GM21528 (cell line): ENCODE results near the gene HTR4.

Experiments
- ATAC-seq: cut with Tn5 transposase; IDR thresholded peaks from one replicate; pipeline ENCODE4 v1.9.1; 2021; ENCODE audit warnings: mild to moderate bottlenecking, moderate library complexity; ENCODE audit not compliant: unreplicated experiment, low FRiP score

The HTR4 gene

DNA sequence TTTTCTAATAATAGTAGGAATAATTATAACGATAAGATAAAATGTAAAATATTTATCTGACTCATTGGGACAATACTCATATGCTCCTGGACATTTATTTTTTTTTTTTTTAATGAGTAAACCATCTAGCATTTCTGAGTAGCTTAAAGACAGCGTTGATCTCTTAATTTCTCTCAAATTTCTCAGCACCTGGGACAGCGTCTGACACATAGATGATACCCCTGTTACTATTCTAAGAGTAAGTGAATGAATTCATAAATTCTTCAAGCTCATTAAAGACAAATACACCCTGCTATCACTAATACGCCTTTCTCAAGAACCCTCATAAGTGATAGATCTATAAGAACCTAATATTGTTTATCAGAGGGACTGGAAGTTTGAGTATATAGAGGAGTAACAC lies 12.0 kb upstream of the HTR4 start:
- no peak for ATAC-seq

- ATAC-seq = no peak
These were observed 11.1 kb upstream of the HTR4 start for GRCh38 chr5:148665431-148665830.

GRCh38 chr5:148663509-148663908 lies 9.2 kb upstream of the HTR4 start:
- no peak for ATAC-seq

- ATAC-seq = no peak
These were observed 6.0 kb upstream of the HTR4 start for GRCh38 chr5:148660346-148660660.

DNA sequence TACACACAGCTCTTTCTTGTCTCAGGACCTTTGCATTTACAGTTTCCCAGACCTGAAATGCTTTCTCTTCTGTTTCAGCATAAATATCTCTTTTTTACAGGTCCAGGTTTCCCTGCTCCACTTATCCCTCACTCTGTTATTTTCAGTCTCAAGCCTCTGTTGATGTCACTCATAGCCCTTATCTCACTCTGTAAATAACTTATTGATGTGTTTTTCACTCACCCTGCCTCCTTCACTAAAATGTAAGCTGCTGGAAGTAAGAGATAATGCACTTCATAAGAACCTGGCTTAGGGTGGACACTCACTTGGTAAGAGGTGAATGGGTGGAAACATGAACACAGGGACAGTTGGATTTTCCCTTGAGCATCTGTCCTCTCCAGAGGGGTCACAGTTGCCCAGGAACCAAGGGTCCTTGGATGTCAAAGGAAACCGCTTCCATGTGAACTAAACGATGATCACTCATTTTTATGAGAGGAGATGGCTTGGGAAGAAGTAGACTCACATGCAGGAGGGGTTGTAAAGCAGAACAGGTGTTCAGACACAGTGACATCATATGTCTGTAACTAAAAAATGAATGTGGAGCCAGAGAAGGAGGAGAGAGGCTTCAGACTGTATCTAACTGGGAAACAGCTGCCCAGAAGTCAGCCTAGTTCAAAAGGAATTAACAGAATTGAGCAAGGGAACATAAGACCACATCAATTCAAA lies 5.5 kb upstream of the HTR4 start:
- no peak for ATAC-seq

- ATAC-seq = no peak
These were observed 964 bp downstream of the HTR4 start for GRCh38 chr5:148653291-148653835.

GRCh38 chr5:148651528-148651927 lies 2.8 kb downstream of the HTR4 start:
- ATAC-seq = no peak

DNA sequence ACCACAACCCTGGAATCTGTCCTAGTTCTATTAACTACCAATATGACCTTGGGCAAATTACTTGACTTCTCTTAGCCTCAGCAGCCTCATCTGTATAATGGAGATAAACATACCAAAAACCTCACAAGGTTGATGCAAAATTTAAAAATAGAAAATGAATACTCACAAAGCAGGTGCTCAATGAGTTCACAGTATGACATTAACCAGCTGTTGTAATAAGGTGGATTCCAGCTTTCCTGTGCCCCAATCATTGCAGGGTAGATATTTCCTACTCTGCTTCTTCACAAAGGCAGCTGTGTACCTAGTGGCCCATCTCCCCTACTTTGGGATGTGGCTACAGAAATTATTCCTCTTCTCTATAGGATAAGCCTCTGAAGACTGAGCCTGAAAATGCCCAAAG lies 8.8 kb downstream of the HTR4 start:
- ATAC-seq = no peak

- no peak for ATAC-seq
These were observed 12.6 kb downstream of the HTR4 start for GRCh38 chr5:148641735-148642134.

GRCh38 chr5:148640471-148640870 lies 13.9 kb downstream of the HTR4 start:
- no peak for ATAC-seq

DNA sequence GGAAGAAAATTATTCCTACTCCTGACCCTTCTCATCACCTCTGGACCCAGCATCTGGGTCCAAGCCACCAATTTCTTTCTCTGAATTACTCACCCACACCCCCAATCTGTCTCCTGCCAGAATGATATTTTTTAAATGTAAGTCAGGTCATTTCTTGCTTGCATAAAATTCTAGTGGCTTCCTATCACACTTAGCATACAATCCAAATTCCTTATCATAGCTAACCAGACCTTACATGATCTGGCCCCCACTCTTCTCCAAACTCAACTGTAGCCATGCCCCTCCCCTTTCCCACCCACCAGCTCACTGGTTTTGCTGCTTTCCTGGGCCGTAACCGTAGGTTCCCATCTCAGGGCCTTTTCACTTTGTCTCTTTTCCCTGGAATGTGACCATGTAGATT lies 15.2 kb downstream of the HTR4 start:
- ATAC-seq = no peak

GRCh38 chr5:148636353-148636752 lies 18.0 kb downstream of the HTR4 start:
- no peak for ATAC-seq

GRCh38 chr5:148635321-148636083 lies 18.8 kb downstream of the HTR4 start:
- no peak for ATAC-seq

GRCh38 chr5:148633067-148633377 lies 21.3 kb downstream of the HTR4 start:
- ATAC-seq = no peak

GRCh38 chr5:148632255-148633066 lies 21.9 kb downstream of the HTR4 start:
- no peak for ATAC-seq

DNA sequence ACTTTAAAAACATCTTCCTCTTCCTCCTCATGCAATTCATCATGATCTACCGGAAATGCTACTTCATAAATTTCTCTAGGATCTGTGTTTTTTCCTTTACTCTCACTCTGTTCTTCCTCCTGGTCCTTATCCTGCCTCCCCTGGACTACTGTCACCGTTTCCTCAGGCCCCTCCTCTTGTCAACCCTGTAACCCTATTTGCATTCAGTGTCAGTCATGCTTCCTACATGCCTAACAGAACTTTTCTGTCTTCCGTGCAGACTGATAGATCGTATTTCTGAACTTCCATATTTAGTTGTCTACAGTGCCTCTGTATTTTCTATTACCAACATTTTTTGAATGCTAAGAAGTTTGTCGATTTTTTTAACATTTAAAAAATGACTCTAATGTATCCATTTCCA lies 27.3 kb downstream of the HTR4 start:
- no peak for ATAC-seq

DNA sequence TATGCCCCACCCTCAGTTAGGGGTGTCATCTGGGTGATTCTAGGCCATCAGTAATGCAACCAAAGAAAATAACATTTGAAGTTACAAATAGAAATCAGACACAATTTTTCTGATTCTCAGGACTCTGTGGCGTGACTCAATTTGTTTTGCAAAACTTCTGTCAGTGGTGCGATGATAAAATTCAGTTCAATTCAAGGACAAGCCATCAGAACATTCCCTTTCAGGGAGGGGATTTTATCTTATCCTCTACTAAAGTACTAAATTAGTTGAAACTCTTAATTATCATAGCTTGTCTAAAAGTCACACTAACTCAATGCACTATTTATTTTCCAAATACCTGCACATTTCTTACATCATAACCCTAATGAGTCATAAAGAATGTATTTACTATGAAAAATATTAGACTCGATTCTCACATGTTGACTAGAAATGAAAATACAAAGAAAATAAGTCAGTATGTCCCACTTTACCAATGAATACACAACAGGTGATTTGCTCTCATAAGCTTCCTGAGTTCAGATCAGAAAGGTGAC lies 28.2 kb downstream of the HTR4 start:
- no peak for ATAC-seq

- ATAC-seq = no peak
These were observed 29.1 kb downstream of the HTR4 start for GRCh38 chr5:148625250-148625649.

DNA sequence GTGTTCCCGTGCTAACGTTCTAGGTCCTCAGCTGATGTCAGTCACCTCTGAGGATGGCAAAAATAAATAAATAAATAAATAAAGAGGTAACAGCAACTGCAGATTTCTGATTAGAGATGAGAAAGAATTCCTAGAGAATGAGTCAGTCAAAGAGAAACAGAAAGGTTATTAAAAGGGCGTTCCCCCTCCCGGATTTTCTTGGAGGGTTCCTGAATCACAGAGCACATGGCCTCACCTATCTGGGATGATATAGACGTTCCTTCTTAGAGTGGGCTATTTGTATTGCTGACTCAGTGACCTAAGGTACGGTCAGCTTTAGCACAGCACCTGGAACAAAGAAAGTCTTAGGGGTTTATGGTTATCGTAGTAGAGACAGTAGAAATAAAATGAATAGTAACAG lies 30.6 kb downstream of the HTR4 start:
- no peak for ATAC-seq

DNA sequence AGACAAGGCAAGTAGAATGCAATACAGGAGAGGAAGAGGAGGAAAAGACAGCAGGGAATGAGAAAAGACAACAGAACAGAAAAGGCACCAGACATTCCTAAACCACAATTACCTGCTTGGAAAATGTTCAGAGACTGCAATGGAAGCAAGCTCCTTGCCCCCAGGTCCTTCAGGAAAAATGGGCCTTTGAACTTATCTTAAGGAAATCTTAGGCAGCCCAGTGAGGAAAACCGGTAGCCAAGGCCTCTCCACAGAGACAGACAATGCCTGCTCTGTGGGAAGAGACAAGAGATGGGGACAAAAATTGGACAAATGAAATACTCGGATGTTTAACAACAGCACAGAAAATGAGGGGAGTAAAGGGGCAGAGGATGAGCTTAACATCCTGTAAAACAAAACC lies 31.2 kb downstream of the HTR4 start:
- no peak for ATAC-seq

DNA sequence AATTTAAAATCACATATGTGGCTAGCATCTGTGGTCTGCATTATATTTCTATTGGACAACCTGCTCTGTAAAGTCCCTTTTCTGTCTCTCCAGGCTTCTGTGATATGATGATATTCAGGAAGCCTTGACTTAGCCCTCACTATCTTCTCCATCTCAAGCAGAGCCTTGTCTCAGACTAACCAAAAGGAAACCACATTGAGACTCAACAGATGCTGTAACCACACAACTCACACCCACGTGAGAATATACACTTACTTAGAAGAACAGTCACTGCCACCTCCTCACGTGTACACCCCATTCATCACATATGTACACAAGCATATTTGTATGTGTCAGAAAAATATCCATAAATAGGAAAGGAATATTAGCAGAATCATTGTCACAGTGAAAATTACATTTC lies 33.6 kb downstream of the HTR4 start:
- ATAC-seq = peak; percentile 58
